GM21786 (cell line): ENCODE measurements around the gene WDR86.

Experiments used
- ATAC-seq: cut with Tn5 transposase; IDR thresholded peaks from one replicate; pipeline ENCODE4 v1.9.1; 2021; ENCODE audit not compliant: unreplicated experiment

Gene WDR86

GRCh38 chr7:151381348-151382078 is 28.3 kb downstream of the WDR86 start:
- ATAC-seq: no peak

GRCh38 chr7:151381098-151381347 is 28.8 kb downstream of the WDR86 start:
- no peak for ATAC-seq

- no peak for ATAC-seq
Observed at GRCh38 chr7:151380199-151381097, 29.4 kb downstream of the WDR86 start.

GRCh38 chr7:151379534-151380198 is 30.2 kb downstream of the WDR86 start:
- no peak for ATAC-seq

- ATAC-seq: no peak
Observed at GRCh38 chr7:151379193-151379520, 30.7 kb downstream of the WDR86 start.

GRCh38 chr7:151378496-151379192 is 31.2 kb downstream of the WDR86 start:
- ATAC-seq: no peak

- no peak for ATAC-seq
Observed at GRCh38 chr7:151378011-151378410, 31.8 kb downstream of the WDR86 start.

- no peak for ATAC-seq
Observed at GRCh38 chr7:151377406-151377805, 32.4 kb downstream of the WDR86 start.

- ATAC-seq: no peak
Observed at GRCh38 chr7:151376218-151376902, 33.5 kb downstream of the WDR86 start.

- no peak for ATAC-seq
Observed at GRCh38 chr7:151375530-151376217, 34.2 kb downstream of the WDR86 start.

- no peak for ATAC-seq
Observed at GRCh38 chr7:151374726-151375125, 35.1 kb downstream of the WDR86 start.

GRCh38 chr7:151374139-151374538 is 35.7 kb downstream of the WDR86 start:
- no peak for ATAC-seq

- ATAC-seq: no peak
Observed at GRCh38 chr7:151373599-151373998, 36.2 kb downstream of the WDR86 start.

- no peak for ATAC-seq
Observed at GRCh38 chr7:151372612-151373265, 37.1 kb downstream of the WDR86 start.

GRCh38 chr7:151371266-151371665 is 38.6 kb downstream of the WDR86 start:
- ATAC-seq: no peak

GRCh38 chr7:151368136-151368571 is 41.7 kb downstream of the WDR86 start:
- ATAC-seq: peak; percentile 87

- no peak for ATAC-seq
Observed at GRCh38 chr7:151367284-151367683, 42.6 kb downstream of the WDR86 start.

- ATAC-seq: no peak
Observed at GRCh38 chr7:151366880-151367222, 43.0 kb downstream of the WDR86 start.

- no peak for ATAC-seq
Observed at GRCh38 chr7:151366166-151366879, 43.5 kb downstream of the WDR86 start.
